Memory B cell (primary cell): ENCODE measurements around the gene RAMP2.
A peak's percentile ranks its signal among the peaks of the same experiment; 100 is the strongest.
"Not testable (repeated sequence)": the region's sequence is repeated elsewhere in the genome, so short reads cannot be mapped to it uniquely, and the experiment has no call there.

Experiments
- ATAC-seq: fragments of 150-1000 bp; cut with Tn5 transposase; 2 replicates; pipeline ENCODE4 v1.10.0; 2021; ENCODE audit warnings: low read depth, mild to moderate bottlenecking, moderate library complexity
- DNase-seq, 2 donors: peaks; one replicate each; pipeline ENCODE4 v3.0.0; 2022; ENCODE audit warnings: low spot score in 2 of 2
- H3K27ac Mint-ChIP-seq: one replicate; pipeline ENCODE4 v1.8.0; 2022; ENCODE audit warnings: mild to moderate bottlenecking, moderate library complexity, mixed read lengths
- H3K27me3 Mint-ChIP-seq: one replicate; pipeline ENCODE4 v1.8.0; 2022; ENCODE audit warnings: mixed read lengths
- H3K36me3 Mint-ChIP-seq: one replicate; pipeline ENCODE4 v1.8.0; 2022; ENCODE audit warnings: mild to moderate bottlenecking, mixed read lengths
- H3K4me1 Mint-ChIP-seq: one replicate; pipeline ENCODE4 v1.8.0; 2022; ENCODE audit warnings: mixed read lengths
- H3K4me3 Mint-ChIP-seq: one replicate; pipeline ENCODE4 v1.8.0; 2022; ENCODE audit warnings: mild to moderate bottlenecking, moderate library complexity, mixed read lengths
- H3K9me3 Mint-ChIP-seq: one replicate; pipeline ENCODE4 v1.8.0; 2022; ENCODE audit warnings: mixed read lengths

Gene RAMP2

DNA sequence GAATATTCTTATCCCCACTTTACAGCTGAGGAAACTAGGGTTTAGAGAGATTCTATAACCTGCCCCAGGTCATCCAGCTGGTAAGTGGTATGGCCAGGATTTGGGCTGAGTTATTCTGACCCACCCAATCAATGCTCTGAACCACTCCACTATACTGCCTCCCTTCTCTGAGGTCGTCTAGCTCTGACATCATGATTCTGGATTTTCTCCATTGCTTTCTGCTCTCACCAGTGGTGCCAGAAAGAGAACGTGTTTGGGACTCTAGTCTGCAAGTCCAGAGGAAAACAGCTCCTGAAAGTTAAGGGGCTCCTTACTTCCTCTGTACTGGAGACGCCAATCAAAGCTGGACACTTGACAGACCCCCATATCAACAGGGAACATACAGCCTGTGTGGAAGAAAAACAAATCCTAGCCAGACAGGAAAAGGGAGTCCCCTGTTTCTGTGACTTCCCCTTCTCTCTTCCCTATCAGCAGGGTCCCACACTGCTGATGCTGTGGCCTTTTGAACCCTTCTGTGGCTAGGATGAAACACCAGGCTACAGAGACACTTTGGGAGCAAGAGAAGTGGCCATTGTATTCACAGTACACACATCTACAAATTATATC is 10.2 kb upstream of the RAMP2 start:
- Mint-ChIP-seq H3K4me1 (no peaks in the 10 kb centered on the region), H3K4me3 (no peak overlapping the region), H3K9me3 (no peaks in the 10 kb centered on the region), H3K36me3 (no peaks in the 10 kb centered on the region), H3K27ac (no peak overlapping the region), H3K27me3 (peaks cover 14% of the 10 kb centered on the region)
- no peak for DNase-seq
- no peak for ATAC-seq

DNA sequence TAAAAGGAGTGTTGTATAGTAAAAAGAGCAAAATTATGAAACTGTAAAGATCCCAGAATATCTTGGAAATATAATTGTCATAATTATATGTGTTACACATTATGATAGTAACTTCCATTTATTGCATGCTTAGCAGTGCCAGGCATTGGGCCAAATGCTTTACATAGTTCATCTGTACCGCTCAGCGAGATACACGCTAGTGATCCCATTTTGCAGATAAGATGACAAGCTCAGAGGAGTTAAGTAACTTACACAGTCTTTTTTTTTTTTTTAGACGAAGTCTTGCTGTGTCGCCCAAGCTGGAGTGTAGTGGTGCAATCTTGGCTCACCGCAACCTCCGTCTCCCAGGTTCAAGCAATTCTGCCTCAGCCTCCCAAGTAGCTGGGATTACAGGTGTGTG is 9.4 kb upstream of the RAMP2 start:
- ATAC-seq (no peak), DNase-seq (no peak)
- no peaks in the 10 kb centered on the region for H3K36me3 Mint-ChIP-seq
- peaks cover 17% of the 10 kb centered on the region for H3K27me3 Mint-ChIP-seq
- H3K4me3 Mint-ChIP-seq: no peak overlapping the region
- no peaks in the 10 kb centered on the region for H3K9me3 Mint-ChIP-seq
- H3K4me1 Mint-ChIP-seq: no peaks in the 10 kb centered on the region
- no peak overlapping the region for H3K27ac Mint-ChIP-seq

DNA sequence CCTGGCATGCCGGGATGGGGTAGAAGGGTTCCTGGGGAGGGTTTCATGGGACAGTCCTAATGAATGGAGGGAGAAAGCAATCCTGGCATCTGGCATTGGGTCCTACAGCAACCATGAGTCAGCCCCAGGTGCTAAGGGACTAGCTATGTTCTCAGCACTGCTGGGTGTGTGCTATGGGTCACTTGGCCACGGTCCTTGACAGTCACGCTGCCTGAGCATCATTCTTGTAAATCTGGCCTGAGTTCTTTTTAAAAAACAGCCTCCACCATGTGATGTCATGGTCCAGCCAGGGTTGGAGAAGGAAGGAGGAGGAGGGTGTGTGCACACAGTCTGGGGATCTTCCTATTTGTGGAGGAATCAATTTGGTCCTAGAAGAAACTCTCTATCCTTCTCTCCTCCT is 6.2 kb upstream of the RAMP2 start:
- DNase-seq: no peak
- Mint-ChIP-seq H3K27me3 (peaks cover 10% of the 10 kb centered on the region), H3K4me3 (no peak overlapping the region), H3K36me3 (no peaks in the 10 kb centered on the region), H3K4me1 (peaks cover 2% of the 10 kb centered on the region), H3K9me3 (no peaks in the 10 kb centered on the region), H3K27ac (no peak overlapping the region)
- no peak for ATAC-seq

DNA sequence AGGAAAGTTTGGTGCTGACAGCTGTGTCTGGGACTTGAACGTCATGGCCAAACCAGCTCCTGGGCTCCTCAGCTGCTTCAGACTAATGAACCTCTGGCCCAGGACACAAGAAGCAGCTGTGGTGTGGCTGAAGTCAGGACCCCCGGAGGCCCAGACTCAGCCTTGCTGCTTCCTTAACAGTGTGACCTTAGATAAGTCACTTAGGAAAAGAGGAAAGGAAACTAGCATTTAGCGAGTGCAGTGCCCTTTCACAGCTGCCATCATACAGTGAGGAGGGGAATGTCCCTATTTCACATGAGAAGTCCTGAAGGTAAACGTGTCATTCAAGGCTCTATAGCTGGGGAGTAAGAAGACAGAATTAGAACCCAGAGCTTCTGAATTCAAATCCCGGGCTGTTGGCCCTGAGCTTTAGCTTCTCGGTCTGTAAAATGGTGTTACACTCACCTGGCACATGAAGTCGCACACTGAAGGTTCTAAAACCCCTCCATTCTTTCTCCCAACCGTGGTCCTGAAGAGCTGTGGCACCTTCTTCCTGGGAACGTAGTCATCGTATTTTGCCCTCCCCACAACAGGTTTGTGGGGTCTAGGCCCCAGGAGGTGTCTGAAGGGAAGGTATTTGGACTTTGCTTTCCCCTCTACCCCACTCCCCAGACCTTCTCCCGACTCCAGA is 910 bp upstream of the RAMP2 start:
- peaks cover 19% of the 10 kb centered on the region for H3K4me1 Mint-ChIP-seq
- DNase-seq (peak in 1 of 2 donors; percentile 16), ATAC-seq (peak; percentile 88)
- no peaks in the 10 kb centered on the region for H3K9me3 Mint-ChIP-seq
- H3K36me3 Mint-ChIP-seq: no peaks in the 10 kb centered on the region
- H3K27ac Mint-ChIP-seq: no peak overlapping the region
- peaks cover 28% of the 10 kb centered on the region for H3K27me3 Mint-ChIP-seq
- no peak overlapping the region for H3K4me3 Mint-ChIP-seq

DNA sequence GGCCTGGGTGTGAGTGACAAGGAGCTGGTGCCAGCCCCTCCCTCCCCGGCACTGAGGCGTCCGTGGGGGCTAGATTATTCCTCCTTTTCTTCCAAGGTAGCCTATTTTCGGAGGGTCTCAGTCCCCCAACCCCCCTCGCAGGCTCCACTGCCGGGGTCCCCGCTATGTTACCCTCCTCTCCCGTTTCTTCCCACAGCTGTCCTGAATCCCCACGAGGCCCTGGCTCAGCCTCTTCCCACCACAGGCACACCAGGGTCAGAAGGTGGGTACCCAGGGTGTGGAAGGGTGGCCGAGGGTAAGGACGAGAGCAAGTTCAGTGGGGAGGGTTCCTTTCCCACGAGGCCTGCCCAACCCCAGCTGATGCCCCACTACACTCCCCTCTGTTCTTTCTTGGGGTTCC is 611 bp downstream of the RAMP2 start:
- H3K36me3 Mint-ChIP-seq: no peaks in the 10 kb centered on the region
- peaks cover 27% of the 10 kb centered on the region for H3K27me3 Mint-ChIP-seq

DNA sequence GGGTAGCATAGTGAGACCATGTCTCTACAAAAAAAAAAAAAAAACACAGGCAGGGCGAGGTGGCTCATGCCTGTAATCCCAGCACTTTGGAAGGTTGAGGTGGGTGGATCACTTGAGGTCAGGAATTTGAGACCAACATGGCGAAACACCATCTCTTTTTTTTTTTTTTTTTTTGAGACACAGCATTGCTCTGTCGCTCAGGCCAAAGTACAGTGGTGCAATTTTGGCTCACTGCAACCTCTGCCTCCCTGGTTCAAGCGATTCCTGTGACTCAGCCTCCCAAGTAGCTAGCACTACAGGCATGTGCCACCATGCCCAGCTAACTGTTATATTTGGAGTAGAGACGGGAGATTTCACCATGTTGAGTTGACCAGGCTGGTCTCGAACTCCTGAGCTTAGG is 5.1 kb downstream of the RAMP2 start:
- Mint-ChIP-seq H3K36me3 (no peaks in the 10 kb centered on the region), H3K27ac (no peak overlapping the region), H3K4me3 (no peak overlapping the region), H3K27me3 (peaks cover 33% of the 10 kb centered on the region), H3K4me1 (peaks cover 9% of the 10 kb centered on the region), H3K9me3 (no peaks in the 10 kb centered on the region)
- DNase-seq: no peak
- ATAC-seq: no peak

More for the DNA sequence above, 611 bp downstream of the RAMP2 start:
- no peaks in the 10 kb centered on the region for H3K9me3 Mint-ChIP-seq
- ATAC-seq: no peak
- no peak overlapping the region for H3K27ac Mint-ChIP-seq
- H3K4me3 Mint-ChIP-seq: peak overlapping the region; percentile 73
- peaks cover 19% of the 10 kb centered on the region for H3K4me1 Mint-ChIP-seq
- DNase-seq: no peak

DNA sequence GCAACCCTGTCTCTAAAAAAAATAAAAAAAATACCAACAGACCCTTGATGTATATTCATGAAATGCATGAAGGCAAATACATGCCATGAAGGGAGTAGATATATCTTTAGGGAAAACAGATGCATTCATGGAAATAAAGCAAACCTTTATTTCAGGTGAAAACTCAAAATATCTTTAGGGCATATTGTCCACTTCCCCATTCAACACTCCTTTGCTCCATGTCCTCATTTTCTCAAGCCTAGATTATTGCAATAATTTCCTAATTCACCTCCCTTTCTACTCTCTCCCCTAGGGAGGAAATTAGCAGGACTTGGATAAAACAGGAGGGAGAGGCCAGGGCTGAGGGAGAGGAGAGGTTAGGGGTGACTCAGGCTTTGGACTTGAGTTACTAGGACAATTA is 6.5 kb downstream of the RAMP2 start:
- H3K36me3 Mint-ChIP-seq: no peaks in the 10 kb centered on the region
- H3K27me3 Mint-ChIP-seq: peaks cover 24% of the 10 kb centered on the region
- no peak overlapping the region for H3K4me3 Mint-ChIP-seq

DNA sequence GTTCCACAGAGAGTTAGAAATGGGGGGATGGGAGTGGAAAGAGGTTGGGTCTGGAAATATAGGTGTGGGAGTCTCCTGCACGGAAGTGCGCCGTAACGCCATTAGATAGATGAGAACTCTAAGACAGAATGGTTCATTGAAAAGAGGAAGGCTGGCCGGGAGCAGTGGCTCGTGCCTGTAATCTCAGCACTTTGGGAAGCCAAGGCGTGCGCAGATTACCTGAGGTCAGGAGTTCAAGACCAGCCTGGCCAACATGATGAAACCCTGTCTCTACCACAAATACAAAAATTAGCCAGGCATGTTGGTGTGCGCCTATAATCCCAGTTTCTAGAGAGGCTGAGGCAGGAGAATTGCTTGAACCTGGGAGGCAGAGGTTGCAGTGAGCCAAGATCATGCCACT is 7.0 kb downstream of the RAMP2 start:
- not testable (repeated sequence) for H3K36me3 Mint-ChIP-seq, DNase-seq, H3K9me3 Mint-ChIP-seq, H3K27ac Mint-ChIP-seq, H3K4me3 Mint-ChIP-seq, ATAC-seq, H3K4me1 Mint-ChIP-seq
- H3K27me3 Mint-ChIP-seq: peaks cover 19% of the 10 kb centered on the region

More for the DNA sequence above, 6.5 kb downstream of the RAMP2 start:
- peaks cover 9% of the 10 kb centered on the region for H3K4me1 Mint-ChIP-seq
- DNase-seq (no peak), ATAC-seq (no peak)
- no peaks in the 10 kb centered on the region for H3K9me3 Mint-ChIP-seq
- no peak overlapping the region for H3K27ac Mint-ChIP-seq

DNA sequence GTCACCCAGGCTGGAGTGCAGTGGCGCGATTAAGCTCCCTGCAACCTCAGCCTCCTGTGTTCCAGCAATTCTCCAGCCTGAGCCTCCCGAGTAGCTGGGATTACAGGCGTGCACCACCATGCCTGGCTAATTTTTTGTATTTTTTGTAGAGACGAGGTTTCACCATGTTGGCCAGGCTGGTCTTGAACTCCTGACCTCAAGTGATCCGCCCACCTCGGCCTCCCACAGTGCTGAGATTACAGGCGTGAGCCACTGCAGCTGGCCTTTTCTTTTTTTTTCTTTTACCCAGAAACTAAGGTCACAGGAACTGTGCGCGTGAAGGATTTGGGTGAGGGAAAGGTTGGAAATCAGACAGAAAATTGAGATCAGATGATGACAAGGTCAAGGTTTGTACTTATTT is 8.9 kb downstream of the RAMP2 start:
- H3K9me3 Mint-ChIP-seq, H3K27ac Mint-ChIP-seq, H3K4me3 Mint-ChIP-seq, ATAC-seq, DNase-seq, H3K36me3 Mint-ChIP-seq: not testable (repeated sequence)
- peaks cover 12% of the 10 kb centered on the region for H3K27me3 Mint-ChIP-seq
- H3K4me1 Mint-ChIP-seq: peaks cover 14% of the 10 kb centered on the region

DNA sequence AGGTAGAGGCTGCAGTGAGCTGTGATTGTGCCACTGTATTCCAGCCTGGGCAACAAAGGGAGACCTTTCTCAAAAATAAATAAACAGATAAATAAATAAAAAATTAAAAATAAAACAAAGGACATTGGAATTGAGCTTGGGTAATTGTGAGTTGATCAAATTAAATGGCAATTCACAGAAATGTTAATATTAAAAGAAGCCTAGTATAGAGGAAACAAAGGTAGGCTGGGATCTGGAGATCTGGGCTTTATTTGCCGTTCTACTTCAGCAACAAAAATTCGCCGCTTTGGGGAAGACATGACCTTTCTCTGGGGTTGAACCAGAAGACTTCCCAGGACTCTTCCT is 11.9 kb downstream of the RAMP2 start:
- peak; percentile 7 for ATAC-seq
- no peaks in the 10 kb centered on the region for H3K9me3 Mint-ChIP-seq
- peaks cover 13% of the 10 kb centered on the region for H3K36me3 Mint-ChIP-seq
- H3K4me1 Mint-ChIP-seq: peaks cover 14% of the 10 kb centered on the region
- peaks cover under 1% of the 10 kb centered on the region for H3K27me3 Mint-ChIP-seq
- H3K4me3 Mint-ChIP-seq: peak overlapping the region; percentile 99
- H3K27ac Mint-ChIP-seq: peak overlapping the region; percentile 96
- no peak for DNase-seq

DNA sequence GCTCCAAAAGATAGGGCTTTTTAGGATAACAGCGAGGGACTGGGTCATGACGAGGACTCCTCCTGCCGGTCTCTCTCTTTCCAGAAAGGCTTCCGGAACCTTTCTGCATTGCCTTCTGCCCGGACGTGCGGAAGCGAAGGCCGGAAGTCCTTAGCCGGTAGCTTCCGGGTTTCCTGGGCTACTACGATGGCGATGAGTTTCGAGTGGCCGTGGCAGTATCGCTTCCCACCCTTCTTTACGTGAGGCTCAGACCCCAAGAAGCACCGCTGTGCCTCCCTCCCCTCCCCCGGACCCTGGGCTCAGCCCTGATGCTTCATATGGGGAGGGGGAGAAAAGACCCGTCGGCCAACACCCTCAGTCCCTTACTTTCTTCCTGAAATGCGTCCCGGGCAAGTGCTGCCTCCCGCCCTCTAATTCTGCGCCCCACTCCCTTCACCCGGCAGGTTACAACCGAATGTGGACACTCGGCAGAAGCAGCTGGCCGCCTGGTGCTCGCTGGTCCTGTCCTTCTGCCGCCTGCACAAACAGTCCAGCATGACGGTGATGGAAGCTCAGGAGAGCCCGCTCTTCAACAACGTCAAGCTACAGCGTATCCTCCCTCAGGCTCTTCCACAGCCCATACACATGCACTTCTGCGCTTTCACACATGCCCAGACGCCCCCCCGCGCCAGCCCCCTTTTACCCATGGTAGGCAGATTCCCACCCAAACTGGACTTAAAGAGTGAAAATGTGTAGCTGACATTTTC is 12.4 kb downstream of the RAMP2 start, which contains the start of gene VPS25:
Gene VPS25, plus strand, starts transcription at position 160 of the 746 bp plus-strand sequence. Its CDS starts 27 bp downstream, at position 187.
- peaks cover 19% of the 10 kb centered on the region for H3K36me3 Mint-ChIP-seq
- peak; percentile 69 to 75 for DNase-seq
- ATAC-seq: peak; percentile 98

DNA sequence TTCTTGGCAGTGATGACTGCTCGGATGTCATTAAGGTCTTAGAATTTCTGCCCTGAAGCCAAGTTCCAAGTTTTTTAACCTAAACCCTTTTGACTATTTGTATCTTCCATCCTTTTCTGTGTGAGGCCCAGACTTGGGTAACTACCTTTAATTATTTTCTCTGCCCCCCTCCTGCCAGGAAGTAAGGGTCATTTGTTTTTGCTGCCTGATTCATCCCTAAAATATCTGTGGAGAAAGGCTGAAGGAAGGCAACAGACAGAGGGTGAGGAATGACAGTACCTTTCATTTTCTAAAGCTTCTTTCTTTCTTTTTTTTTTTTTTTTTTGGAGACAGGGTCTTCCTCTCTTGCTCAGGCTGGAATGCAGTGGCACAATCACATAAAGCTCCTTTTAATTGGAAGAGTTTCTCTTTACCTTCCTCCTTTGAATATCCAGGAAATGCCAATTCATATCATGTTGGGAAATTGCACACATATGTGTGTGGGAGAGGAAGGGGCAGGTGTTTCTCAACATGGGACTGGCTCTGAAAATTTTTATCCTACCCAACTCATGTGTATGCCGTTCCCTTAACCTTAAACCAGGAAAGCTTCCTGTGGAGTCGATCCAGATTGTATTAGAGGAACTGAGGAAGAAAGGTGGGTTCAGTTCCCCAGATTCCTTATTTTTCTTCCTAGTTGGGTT is 13.2 kb downstream of the RAMP2 start:
- H3K36me3 Mint-ChIP-seq: peaks cover 24% of the 10 kb centered on the region
- DNase-seq: no peak
- ATAC-seq: no peak
- H3K4me3 Mint-ChIP-seq: peak overlapping the region; percentile 99
- H3K27ac Mint-ChIP-seq: peak overlapping the region; percentile 96
- no peaks in the 10 kb centered on the region for H3K9me3 Mint-ChIP-seq
- no peaks in the 10 kb centered on the region for H3K27me3 Mint-ChIP-seq
- peaks cover 14% of the 10 kb centered on the region for H3K4me1 Mint-ChIP-seq

More for the DNA sequence above, 12.4 kb downstream of the RAMP2 start, which contains the start of gene VPS25:
- Mint-ChIP-seq H3K27ac (peak within 1 kb of the TSS; percentile 96), H3K9me3 (no peaks in the 10 kb centered on the region), H3K4me3 (peak within 1 kb of the TSS; percentile 99), H3K27me3 (no peaks in the 10 kb centered on the region), H3K4me1 (peaks cover 14% of the 10 kb centered on the region)

DNA sequence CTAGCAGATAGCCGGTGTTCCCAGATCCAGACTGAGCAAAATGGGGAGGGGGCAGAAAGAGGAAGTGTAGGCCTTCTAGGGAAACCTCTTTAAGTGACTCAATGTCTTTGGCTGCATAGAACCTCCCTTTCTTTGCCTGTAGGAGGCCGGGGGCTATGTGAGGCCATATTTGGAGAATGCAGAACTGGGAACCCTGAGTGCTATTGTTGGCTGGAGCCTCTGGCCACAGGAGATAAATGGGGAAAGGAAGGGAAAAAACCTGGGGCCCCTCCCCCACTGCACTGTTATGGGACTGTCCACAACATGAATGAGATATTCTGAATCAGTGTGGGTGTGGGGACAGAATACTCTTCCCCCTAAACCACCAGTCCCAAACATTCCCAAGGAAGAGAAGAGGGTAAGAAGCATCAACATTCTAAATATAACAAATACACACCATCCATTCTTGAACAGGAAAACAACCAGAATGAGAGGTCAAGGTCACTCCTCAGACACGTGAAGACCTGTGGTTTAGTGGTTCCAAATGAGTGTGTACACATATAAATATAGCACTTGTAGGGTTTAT is 14.6 kb downstream of the RAMP2 start:
- DNase-seq: no peak
- H3K4me3 Mint-ChIP-seq: no peak overlapping the region
- no peaks in the 10 kb centered on the region for H3K9me3 Mint-ChIP-seq
- ATAC-seq: no peak
- H3K27ac Mint-ChIP-seq: no peak overlapping the region
- peaks cover 31% of the 10 kb centered on the region for H3K36me3 Mint-ChIP-seq
- H3K4me1 Mint-ChIP-seq: peaks cover 17% of the 10 kb centered on the region
- H3K27me3 Mint-ChIP-seq: peaks cover 4% of the 10 kb centered on the region

DNA sequence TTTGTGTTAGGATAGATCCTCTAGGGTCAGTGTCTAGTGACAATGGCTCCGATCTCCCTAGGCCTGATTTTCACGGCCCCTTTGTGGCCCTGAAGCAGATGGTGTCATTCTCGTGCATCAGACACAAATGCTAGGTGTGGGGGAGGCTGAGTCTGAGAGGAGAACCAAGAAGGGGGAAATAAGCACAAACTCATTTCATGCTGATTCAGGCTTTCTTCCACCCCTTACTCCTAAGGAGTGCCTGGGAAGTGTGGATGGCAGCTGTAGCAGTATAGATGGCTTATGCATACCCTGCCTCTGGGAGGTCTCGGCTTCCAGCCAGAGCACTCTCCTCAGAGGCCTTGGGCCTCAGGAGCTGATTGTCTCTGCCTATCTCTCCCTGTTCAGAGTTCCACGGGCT is 17.5 kb downstream of the RAMP2 start:
- H3K9me3 Mint-ChIP-seq: no peaks in the 10 kb centered on the region
- H3K27me3 Mint-ChIP-seq: peaks cover 12% of the 10 kb centered on the region
- DNase-seq (no peak), ATAC-seq (no peak)
- H3K4me3 Mint-ChIP-seq: no peak overlapping the region
- peaks cover 17% of the 10 kb centered on the region for H3K4me1 Mint-ChIP-seq
- peaks cover 31% of the 10 kb centered on the region for H3K36me3 Mint-ChIP-seq
- H3K27ac Mint-ChIP-seq: no peak overlapping the region
